NCI-H345 (cell line): ENCODE data around the gene MED12L.

Experiments used
- DNase-seq: peaks from one replicate; lab custom pipeline; 2025; lab: John Stamatoyannopoulos, UW

The MED12L gene

DNA sequence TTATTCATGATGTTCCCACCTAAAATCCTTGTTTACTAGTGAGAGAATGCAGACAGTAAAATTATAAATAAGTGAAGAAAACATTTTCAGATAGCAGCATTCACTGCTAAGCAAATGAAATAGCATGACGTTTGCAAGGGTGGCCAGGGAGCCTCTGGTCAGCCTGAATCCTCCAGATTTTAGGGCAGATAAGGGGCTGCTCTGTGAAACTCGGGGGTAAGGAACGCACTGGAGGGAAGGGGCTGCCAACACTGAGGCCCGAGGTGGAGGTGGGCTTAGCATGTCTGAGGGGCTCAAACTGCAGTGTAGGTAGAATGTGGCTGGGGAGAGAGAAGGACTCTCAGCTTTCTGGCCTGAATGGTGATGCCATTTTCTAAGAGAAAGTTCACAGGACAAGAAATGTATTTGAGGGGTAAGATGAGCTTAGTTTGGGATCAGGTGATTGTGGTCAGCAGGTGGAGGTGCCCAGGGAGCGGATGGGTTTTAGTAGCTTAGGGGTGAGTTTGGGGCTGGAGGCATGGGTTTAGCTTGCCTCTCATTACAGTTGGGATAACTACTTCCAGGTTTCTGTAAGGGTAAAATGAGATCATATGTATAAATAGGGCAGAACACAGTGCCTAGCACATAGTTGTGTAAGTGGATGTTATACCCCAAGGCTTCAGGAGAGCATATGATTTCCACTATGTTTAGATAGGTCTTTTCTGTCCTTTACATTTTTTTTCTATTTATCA is 97.0 kb downstream of the MED12L start:
- DNase-seq = no peak

DNA sequence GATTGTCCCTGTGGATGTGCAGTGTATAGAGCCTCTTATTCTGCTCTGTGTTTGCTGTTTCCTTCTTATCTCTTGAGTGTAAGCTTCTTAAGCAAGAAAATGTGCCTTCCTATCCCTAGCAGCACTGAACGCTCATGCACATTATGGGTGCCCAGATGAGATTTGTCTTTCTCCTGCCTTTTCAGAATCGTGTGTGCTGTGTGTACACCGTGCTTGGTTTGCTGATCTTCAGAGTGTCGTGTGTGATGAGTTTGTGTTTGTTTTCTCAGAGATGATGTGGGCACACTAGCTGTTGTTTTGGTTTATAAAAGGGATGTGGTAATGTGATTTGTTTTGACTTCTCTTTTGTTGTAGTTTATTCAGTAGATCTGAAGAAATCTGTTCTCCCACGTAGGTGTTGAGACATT is 97.8 kb downstream of the MED12L start:
- no peak for DNase-seq

GRCh38 chr3:151191095-151191494 is 105.6 kb downstream of the MED12L start:
- DNase-seq = no peak

DNA sequence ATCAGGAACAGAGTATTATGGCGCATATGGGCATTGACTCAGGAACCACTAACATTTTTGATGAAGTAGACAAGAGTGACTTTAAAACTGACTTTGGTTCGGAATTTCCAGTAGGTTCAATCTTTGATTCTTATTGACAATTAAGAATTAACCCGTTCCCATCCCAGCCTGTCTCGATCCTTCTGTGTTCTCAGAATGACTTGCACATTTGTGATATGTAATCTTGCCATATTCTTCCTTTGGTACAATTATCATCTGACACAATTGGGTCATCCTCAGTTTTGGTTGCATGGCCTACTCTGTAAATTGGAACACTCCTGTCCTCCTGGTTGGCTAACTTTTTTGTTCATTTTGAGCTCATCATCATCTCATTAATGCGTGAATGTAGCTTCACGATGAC is 107.1 kb downstream of the MED12L start:
- no peak for DNase-seq

GRCh38 chr3:151195826-151196225 is 110.4 kb downstream of the MED12L start:
- no peak for DNase-seq

GRCh38 chr3:151196434-151196833 is 111.0 kb downstream of the MED12L start:
- no peak for DNase-seq

- no peak for DNase-seq
These were observed 111.8 kb downstream of the MED12L start for GRCh38 chr3:151197228-151197627.

GRCh38 chr3:151197981-151198767 is 112.7 kb downstream of the MED12L start:
- no peak for DNase-seq

DNA sequence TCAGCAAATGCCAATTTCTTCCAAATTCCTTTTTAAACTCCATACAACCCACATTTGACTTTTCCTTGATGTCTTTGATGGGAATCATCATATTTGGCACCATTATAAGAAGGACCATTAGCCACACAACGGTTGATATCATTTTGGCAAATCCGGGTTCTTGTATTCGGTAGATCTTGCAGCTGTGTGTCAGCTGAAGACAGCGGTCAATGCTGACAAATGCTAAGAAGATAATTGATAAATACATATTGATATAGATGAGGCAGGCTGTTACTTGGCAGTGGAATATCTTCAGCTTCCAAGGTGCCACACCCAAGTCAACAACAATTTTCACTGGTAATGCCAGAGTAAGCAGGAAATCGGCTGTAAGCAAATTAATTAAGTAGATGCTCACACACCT is 113.4 kb downstream of the MED12L start:
- no peak for DNase-seq

GRCh38 chr3:151199554-151200438 is 114.3 kb downstream of the MED12L start:
- no peak for DNase-seq

DNA sequence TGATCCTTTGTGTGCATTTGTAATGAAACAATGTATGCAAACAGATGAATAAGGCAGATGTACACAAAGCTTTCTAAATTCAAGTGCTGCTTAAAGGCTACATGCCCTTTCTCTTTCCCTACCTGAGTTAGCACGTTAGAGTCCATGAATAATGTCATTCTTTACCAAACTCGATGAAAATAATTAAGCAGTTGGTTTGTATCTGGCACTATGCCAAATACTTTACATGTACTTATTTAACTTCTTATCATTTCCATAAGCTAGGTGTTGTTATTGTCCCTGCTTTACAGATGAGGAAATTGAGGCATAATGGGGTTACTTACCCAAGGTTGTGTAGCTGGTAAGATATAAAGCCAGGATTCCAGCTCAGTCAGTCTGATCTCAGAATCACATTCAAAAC is 115.1 kb downstream of the MED12L start:
- no peak for DNase-seq

GRCh38 chr3:151201051-151201730 is 115.7 kb downstream of the MED12L start:
- no peak for DNase-seq

DNA sequence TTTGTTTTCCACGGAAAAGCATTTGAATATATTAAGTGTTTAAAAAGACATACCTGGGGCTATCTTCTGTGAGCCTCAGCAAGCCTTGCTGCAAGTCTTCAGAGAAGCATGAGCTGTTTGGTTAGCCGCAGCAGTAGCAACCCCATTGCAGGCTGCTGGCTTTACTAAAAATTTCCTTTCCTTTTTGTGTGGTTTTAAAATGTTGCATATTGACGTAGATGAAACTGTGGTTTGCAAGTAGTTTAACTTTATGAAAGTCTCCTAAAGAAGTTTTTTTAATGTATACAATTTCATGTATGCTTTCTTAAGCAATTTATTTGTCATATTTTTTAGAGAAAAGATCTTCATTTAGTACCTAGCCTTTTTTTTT is 117.6 kb downstream of the MED12L start, which contains the start of gene GPR171:
Gene GPR171 (minus strand): TSS at position 166 of the 370 bp plus-strand sequence. CDS start 3,830 bp downstream, outside the sequence.
- no peak for DNase-seq

- no peak for DNase-seq
These were observed 119.3 kb downstream of the MED12L start for GRCh38 chr3:151204530-151205402.

DNA sequence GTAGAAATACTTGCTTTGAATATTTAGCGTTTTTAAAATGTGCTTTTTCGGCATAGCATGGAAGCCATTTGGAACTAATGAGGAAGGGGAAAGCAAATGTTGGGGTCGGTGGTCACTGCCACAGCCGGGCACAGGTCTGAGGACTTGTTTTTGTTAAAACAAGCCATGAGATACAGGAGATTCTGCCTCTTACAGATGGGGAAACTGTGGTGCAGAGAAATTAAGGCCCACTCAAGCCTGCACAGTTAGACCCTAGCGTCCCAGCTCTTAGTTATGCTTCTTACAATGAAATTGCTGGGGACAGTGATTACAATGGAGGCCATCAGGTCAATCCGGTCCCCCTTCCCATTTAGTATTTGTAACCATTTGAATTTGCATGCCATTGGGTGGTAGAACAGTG is 120.0 kb downstream of the MED12L start:
- DNase-seq = no peak

- no peak for DNase-seq
These were observed 120.7 kb downstream of the MED12L start for GRCh38 chr3:151206201-151206600.

GRCh38 chr3:151209654-151210053 is 124.2 kb downstream of the MED12L start:
- DNase-seq = no peak

DNA sequence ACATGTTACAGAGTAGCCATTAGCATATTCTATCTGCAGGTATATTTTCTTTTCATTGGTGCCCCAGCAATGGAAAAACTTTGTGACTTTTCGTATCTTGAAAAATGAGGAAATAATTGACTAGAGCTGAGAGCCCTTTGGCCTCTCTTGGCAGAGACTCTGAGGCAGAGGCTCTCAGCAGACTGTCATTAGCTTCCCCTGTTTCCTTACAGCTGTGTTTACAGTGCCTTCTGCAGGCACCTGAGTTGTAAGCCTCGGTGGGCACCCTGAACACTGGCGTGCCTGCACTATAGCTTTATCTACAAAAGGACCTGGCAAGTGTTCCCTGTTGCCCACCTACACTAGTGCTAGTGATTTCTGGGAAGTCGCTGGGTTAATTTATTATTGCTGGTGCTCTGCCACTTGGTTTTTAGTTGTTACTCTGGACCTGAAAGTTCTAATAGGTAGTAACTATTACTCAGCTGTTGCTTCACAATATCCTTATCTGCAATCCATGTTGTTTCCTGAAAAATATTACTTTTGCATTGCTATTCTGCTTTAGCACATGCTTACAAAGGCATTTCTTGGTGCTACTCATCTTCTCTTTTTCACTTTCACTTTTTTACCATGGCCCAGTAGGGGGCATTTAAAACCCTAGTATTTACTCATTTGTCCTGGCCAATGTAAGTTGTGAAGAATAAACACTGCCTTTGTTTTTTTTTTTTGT is 125.4 kb downstream of the MED12L start:
- no peak for DNase-seq

DNA sequence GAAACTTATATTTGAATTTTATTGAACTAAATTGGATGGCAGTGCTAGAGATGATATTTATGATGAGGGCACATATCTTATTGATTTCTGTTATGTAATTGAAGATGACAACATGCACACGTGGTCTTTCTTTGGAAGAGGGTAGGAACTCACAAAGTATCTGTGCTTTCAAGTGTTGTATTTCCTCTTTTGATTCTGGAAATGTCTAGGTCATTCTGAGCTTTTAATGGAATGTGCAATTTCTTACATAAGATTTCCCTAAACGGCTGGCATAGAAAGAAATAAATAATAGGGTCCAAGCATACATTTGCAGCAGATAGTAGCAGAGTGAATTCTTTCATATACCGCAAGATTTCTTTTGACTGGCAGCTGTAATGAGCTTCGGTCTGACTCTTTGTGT is 127.7 kb downstream of the MED12L start:
- DNase-seq = no peak

- DNase-seq = no peak
These were observed 128.4 kb downstream of the MED12L start for GRCh38 chr3:151213881-151214280.
